ENCODE results near the gene LTBP2. TPM values are rescaled to one million over a fixed set of nuclear protein-coding genes. Genes with fewer than 3 reads are reported as not detected.

Gene LTBP2
- total and polyA plus RNA-seq, 2 of the 8 experiments (the other 6 are each of a cell fraction or from before 2014, with no cell fraction given) = 0.48 to 0.89 TPM

- TF ChIP-seq CHD7 (IDR thresholded peaks at IDR 0.05; ENCODE audit: insufficient replicate concordance, low read length) (no peak), HDAC2 (IDR thresholded peaks at IDR 0.05; ENCODE audit: borderline replicate concordance in 1 of 2, low read depth in 2 of 2, low read length in 2 of 2) (no peak), HDAC6 (IDR thresholded peaks at IDR 0.05; ENCODE audit: low read depth, low read length) (no peak), SIRT6 (IDR thresholded peaks at IDR 0.05; ENCODE audit: low read length) (no peak), RAD21 (IDR thresholded peaks at IDR 0.05 in 1 of 2, conservative IDR thresholded peaks at IDR 0.05 in 1 of 2; ENCODE audit: low read depth in 2 of 2, low read length in 2 of 2) (no peak), SIN3A (conservative IDR thresholded peaks at IDR 0.05 in 1 of 2, IDR thresholded peaks at IDR 0.05 in 1 of 2; ENCODE audit: low read depth in 1 of 2, low read length in 2 of 2) (no peak)
Observed at GRCh38 chr14:74618078-74618952, 6.3 kb upstream of the LTBP2 start (continued).

Data from H1 (cell line).